Endometrial microvascular endothelial cells (primary cell): ENCODE results near the gene COL4A6. TPM values are rescaled to one million over a fixed set of nuclear protein-coding genes. Genes with fewer than 3 reads are reported as not detected.
"Not testable (repeated sequence)": the region's sequence is repeated elsewhere in the genome, so short reads cannot be mapped to it uniquely, and the experiment has no call there.

ENCODE experiments used
- in situ Hi-C: cut with HindIII; loops from 2 replicates; pipeline ENCODE4 v1.10.0; 2017; ENCODE audit warnings: low sequenced_read_pairs, low pct_unique_long_range_greater_than_20kb; ENCODE audit errors: inconsistent ontology term
- total RNA-seq: library from RNA; depleted of rRNA; stranded (reverse); fragments of >200 nt; gene quantifications from one replicate; pipeline ENCODE4 v1.2.3, GENCODE V29; 2015; ENCODE audit errors: inconsistent ontology term

The COL4A6 gene
- total RNA-seq, 1 donor from 2014 or later, result 25.0 TPM

- in situ Hi-C loops, result no loop called here
Measured at GRCh38 chrX:108415891-108416290, 22.3 kb downstream of the COL4A6 start.

DNA sequence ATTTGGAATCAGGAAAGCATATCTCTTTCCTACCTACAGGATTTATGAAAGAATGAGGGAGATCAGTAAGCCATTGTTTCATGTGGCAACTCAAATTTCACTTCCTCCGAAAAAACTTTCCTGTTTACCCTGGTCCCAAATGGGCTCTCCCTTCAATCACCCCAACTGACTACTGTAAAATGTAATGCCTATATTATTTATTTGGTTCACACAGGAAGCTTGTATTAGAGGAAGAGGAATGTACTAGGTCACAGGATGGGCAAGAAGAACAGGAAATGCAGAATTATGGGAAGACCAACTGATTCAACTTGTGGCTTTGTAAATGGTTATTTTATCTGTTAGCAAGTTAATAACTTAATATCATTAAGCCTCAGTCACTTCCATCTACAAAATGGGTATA is 23.1 kb downstream of the COL4A6 start:
- in situ Hi-C loops, result no loop called here

GRCh38 chrX:108412783-108413182 is 25.4 kb downstream of the COL4A6 start:
- in situ Hi-C loops, result no loop called here

DNA sequence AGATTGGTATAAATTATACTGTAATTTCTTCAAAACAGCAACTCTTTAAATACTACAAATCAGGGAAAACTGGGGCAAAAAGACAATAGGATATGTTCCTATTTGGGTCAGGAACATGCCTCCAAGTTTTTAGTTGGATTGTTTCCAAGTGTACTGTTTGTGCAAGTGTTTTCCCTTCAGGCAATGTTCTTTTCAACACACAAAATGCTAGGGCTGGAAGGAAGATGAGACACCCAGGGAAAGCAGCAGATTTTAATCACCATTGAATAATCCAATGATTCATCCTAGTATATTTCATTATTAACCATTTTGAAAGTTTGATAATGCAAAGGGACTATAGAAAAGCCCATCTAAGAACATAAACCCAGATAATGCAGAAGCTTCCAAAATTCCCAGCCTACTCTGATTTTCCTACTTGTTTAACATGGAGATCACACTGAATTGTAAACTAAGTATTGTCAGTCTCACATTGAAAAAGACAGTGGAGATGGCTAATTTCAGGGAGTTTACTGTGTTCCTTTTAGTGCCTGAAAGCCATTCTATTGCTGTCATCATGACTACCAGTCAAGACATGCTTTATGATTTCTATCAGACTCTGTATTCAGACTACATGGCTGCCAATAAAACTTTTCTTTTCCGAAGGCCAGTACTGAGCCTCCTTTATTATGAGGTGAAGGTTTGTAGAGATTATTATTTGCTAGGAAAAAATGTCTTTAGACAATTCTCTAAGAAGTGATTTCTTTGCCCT is 38.6 kb downstream of the COL4A6 start:
- in situ Hi-C loops, result no loop called here

DNA sequence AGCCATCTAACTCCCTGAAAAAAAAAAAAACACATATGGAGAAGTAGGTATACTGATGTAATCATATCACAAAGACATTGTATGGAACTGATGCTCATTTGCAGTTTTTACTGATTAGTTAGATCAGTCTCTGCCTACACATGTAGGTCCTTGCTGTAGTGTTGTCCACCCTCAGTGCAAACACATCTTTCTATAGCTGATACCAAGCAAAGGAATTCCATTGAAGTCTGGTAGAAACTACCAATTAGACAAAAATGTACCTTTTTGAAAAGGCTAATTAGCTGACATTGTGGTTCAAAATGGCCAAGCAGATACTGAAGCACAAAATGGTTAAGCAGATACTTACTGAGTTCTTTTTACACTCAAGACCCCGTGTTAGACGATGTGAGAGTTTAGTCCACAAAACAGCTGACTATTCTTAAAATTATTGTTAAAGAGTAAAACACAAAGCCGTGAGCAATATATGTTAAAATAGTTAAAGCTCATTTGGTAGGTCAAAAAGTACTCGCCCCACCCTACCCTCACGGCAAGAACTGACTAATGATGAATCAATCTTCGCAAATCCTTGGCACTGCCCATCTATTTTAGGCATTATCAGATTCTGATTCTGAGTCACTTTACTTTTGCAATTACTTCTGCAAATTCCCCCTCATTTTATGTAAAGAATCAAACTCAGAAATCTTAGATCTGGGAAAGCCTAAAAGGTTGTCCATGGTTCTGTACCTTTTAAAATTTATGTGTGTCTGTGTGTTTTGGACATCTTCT is 40.4 kb downstream of the COL4A6 start:
- in situ Hi-C loops, result no loop called here

DNA sequence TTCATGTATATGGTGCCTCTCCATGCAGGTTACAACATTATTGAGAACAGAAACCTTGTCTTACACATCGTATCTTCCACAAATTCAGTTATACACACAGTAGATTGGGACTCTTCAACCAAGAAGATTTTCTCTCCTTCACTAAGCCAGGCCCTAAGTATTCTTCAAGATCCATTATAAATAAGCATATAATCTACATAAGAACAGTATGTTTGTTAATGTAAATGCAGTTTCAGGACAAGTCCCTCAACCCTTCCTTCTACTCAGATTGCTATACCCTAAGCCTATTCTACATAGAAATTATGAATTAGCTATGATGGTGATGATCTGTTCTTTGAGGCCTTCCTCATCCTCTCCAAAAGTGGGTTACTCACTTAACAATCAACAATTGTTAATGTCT is 41.2 kb downstream of the COL4A6 start:
- in situ Hi-C loops, result no loop called here

DNA sequence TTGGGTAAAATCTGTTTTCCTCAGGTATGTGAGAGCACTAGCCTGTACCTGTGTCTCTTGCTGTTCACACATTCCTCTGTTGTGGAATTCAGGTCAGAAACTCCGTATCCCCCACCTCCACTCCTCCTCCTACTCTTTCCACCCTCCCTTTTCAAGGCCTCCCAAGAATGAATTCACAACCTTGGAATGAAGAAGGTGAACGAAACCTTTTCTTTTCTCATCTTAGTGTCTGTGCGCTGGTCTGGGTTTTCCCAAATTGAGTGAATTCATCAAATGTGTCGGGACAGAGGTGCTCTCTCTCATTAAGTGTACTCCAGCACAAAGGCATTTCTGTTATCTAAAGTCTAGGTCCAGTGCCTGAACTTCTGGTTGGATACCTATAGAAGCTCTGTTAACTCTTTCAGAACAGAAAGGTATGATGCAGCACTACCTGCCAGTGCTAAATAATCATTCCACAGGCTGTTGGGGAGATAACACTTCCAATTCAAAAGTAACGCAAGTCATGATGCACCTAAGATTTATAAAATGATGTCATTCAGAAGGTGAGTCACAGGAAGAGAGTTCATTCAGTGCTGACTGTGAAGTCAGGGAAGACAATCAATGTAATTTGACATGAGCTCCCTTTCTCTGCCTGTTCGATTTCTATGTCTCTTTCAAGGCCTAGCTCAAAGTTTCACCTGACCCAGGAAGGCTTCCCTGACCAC is 41.9 kb downstream of the COL4A6 start:
- in situ Hi-C loops, result no loop called here

DNA sequence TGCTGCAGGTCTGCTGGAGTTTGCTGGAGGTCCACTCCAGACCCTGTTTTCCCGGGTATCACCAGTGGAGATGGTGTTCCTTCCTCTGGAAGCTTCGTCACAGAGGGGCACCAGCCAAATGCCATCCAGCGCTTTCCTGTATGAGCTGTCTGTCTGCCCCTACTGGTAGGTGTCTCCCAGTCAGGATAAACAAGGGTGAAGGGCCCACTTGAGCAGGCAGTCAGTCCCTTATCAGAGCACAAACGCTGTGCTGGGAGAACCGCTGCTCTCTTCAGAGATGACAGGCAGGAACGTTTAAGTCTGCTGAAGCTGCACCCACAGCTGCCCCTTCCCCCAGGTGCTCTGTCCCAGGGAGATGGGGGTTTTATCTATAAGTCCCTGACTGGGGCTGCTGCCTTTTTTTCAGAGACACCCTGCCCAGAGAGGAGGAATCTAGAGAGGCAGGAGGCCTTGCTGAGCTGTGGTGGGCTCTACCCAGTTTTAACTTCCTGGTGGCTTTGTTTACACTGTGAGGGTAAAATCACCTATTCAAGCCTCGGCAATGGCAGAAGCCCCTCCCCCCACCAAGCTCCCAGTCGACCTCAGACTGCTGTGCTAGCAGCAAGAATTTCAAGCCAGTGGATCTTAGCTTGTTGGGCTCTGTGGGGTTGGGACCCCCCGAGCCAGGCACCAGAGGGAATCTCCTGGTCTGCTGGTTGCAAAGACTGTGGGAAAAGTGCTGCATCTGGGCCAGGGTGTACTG is 47.1 kb downstream of the COL4A6 start:
- in situ Hi-C loops, result not testable (repeated sequence)

GRCh38 chrX:108384783-108385182 is 53.4 kb downstream of the COL4A6 start:
- in situ Hi-C loops, result no loop called here

DNA sequence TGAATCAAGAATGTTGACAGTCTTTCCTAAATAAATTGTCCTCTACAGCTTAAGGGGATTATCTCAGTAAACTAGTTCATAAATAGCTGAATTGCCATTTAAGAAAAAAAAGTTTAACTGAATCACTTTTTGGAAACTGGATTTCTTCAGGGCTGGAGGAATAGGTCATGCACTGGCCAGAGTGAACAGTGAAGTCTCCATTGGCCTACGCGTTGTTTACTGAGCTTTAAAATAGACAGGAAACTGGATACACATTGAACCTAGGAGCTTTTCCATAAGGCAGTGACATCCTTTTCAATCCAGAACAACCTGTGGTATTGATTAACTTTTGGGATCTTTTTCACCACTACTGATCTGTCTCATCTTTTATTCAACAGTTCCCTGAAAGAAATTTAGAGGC is 58.0 kb downstream of the COL4A6 start:
- in situ Hi-C loops, result no loop called here

- in situ Hi-C loops, result not testable (repeated sequence)
Measured at GRCh38 chrX:108376821-108377220, 61.4 kb downstream of the COL4A6 start.

- in situ Hi-C loops, result not testable (repeated sequence)
Measured at GRCh38 chrX:108375591-108375990, 62.6 kb downstream of the COL4A6 start.

DNA sequence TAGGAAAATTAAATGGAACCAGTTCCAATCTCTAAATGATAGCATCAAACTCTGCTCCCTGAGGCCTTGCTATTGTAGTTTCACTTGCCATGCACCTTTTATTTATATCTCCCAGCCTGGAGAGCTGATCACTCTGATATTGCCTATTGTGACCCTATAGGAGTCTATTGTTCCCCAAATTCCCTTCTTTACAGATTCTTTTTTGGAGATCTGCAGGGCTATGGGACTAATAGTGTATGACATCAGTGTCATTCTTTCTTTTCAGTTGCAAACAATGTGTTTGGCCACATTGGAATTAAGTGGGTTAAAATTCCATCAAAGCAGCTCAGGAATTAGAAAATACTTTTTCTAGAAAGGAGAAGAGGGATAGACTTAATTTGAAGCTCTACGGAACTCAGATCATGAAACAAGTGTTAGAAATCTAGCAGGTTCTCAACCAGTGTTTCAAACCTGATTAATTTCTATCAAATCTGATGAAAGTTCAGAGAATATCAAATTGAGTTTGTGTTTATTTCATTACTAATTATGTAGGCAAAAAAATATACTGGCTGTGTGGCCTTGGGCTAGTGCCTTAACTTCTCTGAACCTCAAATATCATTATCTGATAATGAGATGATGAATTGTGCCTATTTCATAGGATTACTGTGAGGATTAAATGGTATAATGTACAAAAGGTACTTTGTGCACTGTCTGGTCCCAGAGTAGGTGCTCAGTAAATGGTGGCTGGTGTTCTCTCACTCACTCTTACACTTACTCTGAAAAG is 71.4 kb downstream of the COL4A6 start:
- in situ Hi-C loops, result no loop called here

GRCh38 chrX:108362026-108362425 is 76.2 kb downstream of the COL4A6 start:
- in situ Hi-C loops, result no loop called here

DNA sequence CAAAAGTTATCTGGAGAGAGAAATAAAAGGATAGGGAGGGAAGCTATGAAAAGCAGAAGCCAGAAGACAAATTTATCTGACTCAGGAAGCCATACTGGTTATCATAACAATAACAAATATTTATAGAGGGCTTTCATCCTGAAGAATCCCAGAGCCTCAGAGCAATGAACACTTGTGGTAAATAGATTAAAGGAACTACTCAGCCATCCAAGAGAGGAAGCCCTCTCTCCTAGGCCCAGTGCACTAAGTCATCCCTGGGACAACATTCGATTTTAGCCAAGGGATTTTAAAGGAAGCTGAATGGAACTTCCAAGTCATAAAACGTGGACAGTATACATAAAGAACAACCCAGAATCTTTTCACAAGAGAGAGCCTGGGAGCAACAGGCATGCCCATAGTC is 76.9 kb downstream of the COL4A6 start:
- in situ Hi-C loops, result no loop called here

GRCh38 chrX:108359806-108360602 is 78.2 kb downstream of the COL4A6 start:
- in situ Hi-C loops, result no loop called here

GRCh38 chrX:108353452-108353851 is 84.8 kb downstream of the COL4A6 start:
- in situ Hi-C loops, result no loop called here

- in situ Hi-C loops, result no loop called here
Measured at GRCh38 chrX:108349210-108349609, 89.0 kb downstream of the COL4A6 start.
